HG03439 (cell line): Measurements from ENCODE around the gene HDGFL1.

ENCODE experiments used
- ATAC-seq: cut with Tn5 transposase; IDR thresholded peaks from one replicate; pipeline ENCODE4 v1.9.1; 2021; ENCODE audit warnings: mild to moderate bottlenecking, moderate library complexity; ENCODE audit not compliant: unreplicated experiment

HDGFL1 gene

GRCh38 chr6:22569281-22570184 lies at the start of gene HDGFL1:
Gene HDGFL1, plus strand, starts transcription at chr6:22569566. Its CDS starts 10 bp downstream, at chr6:22569576.
- ATAC-seq: no peak

- no peak for ATAC-seq
These were observed 48.3 kb upstream of the HDGFL1 start for GRCh38 chr6:22521035-22521434.

DNA sequence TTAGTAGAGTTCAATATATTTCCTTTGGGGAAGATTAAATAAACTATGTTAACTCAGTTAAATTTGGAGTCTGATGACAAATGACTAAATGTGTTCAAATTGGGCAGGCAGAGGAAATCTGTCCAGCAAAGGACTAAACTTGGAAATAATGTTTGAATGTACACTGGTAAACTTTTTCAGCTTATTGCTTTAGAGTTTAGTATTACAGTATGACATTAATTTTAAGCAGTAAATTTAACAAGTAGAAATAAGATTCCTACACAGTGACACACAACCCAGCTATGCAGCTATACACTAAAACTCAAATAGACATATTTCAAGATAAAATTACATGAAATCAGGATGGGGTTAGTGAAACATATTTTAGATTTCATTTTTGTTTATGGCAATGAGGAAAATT lies 42.6 kb upstream of the HDGFL1 start:
- no peak for ATAC-seq

DNA sequence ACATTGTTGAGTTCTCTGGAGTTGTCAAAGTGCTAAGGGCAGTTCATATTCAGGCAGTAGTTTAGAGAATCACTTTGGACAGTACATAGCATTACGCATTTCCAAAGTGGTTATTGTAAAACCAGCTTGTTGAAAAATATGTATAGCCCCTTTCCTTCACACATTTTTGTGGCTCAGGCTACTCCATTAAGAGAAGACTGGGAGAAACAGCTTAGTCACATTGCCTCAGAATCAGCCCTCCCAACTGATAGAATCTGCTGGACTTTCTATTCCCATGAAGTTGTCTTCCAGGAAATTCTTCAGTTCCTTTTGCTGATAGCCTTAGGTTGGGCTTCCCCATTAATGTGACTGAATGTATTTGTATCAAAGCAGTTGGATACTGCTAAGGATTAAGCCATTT lies 39.5 kb upstream of the HDGFL1 start:
- ATAC-seq: no peak

DNA sequence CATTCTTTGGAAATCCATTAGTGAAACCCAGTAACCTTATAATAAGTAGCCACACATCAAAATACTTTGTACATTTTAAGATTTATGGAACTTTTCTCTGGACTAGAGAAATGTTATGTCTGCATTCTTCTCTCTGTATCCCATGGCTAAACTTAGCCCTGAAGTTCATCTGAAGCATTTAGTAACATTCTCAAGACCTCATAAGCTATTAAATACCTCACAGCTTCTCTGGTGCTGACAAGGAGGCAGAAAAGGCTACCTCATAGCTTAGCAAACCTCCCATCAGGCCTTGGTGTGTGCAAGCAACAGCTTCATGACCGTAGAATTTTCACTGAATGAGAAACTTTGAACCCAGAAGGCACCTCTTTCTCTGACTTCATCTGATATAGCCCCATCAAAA lies 38.9 kb upstream of the HDGFL1 start:
- ATAC-seq: no peak

- ATAC-seq: no peak
These were observed 33.2 kb upstream of the HDGFL1 start for GRCh38 chr6:22536122-22536521.

GRCh38 chr6:22544476-22544875 lies 24.9 kb upstream of the HDGFL1 start:
- no peak for ATAC-seq

DNA sequence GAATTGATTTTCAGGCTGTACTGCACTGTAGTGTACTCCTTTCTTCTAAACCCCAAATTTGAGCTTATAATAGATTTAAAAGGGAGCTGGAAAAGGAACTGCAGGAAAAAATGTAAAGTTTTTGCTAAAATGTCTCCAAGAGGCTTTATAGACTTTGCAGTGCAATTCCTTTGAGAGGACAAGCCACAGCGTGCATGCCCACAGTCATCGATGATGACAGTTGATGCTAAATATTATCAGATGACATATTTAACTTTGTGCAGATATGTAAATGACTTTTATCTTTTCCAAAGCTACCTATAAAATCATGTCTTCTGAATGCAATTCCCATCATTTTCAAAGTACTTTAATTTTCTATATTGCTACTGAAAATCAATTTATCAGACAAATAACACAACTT lies 24.3 kb upstream of the HDGFL1 start:
- no peak for ATAC-seq

DNA sequence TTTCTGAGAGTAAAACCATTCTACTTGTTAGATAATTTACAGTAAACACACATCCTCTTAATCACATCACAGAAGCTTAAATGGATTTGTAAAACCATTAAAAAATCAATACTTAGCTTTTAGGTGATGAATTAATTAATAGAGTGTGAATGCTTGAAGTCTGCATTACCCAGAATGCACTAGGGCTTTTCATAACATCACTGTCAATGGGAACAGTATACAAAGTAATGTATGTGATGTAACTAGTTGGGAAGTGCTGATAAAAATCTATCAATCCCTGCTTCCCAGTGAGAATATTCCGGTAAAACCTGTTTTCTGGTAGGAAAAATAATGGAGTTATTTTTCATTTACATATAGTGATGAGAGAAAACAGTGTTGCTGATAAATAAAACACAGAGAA lies 23.1 kb upstream of the HDGFL1 start:
- no peak for ATAC-seq

GRCh38 chr6:22550971-22551670 lies 18.2 kb upstream of the HDGFL1 start:
- no peak for ATAC-seq

GRCh38 chr6:22556266-22556665 lies 13.1 kb upstream of the HDGFL1 start:
- ATAC-seq: no peak

GRCh38 chr6:22557007-22557406 lies 12.4 kb upstream of the HDGFL1 start:
- ATAC-seq: no peak

GRCh38 chr6:22558288-22558882 lies 11.0 kb upstream of the HDGFL1 start:
- ATAC-seq: no peak

- no peak for ATAC-seq
These were observed 512 bp upstream of the HDGFL1 start for GRCh38 chr6:22568854-22569253.

DNA sequence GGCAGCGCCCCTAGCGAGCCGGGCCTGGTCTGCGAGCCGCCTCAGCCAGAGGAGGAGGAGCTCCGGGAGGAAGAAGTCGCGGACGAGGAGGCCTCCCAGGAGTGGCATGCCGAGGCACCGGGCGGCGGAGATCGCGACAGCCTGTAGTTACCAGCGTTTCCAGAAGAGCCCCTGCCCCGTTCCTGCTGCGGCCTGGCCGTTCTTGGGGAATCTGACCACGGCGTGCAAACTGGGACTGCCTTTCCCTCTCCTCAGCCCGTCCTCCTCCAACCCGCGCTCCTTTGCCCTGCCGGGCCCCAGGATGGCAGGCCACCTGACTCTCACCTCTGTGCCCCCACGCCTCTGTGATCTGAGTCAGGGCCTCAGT lies 802 bp downstream of the HDGFL1 start:
- no peak for ATAC-seq

GRCh38 chr6:22575190-22575589 lies 5.8 kb downstream of the HDGFL1 start:
- no peak for ATAC-seq

DNA sequence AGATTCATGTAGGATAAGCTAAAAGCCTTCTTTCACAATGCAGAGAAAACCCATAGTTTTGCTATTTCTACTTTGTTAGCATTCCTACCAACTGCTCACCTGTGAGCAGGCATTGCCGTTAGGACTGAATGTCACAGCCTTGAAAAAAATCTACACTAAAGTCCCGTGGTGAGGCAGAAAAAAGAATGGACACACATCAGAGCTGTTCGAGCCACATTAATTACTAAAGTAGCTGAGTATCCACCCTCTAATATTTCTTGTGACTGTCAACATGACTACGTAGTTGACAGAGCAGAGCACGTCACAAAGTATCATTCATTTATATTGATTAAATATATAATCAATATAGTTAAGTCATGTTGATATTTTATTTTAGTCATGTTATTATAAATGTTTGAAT lies 10.1 kb downstream of the HDGFL1 start:
- no peak for ATAC-seq

DNA sequence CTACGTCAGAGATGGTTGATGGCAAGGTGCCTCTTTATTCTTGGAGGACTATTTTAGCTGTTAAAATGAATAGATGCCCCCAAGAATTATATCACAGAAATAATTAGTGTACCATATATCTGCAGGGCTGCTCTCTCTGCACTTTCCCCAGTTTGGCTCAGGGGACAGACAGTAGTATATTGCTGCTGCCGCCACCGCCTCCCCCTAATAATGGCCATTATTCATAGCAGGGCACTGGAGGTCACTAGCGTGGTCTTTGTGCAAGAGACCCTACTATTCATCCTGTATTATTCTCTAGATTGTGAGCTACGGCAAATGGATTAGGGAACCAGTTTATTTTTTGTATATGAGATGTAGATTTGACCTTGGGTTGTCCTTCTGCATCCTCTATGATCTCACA lies 11.0 kb downstream of the HDGFL1 start:
- ATAC-seq: no peak

- no peak for ATAC-seq
These were observed 13.2 kb downstream of the HDGFL1 start for GRCh38 chr6:22582417-22583205.

GRCh38 chr6:22583230-22583629 lies 13.9 kb downstream of the HDGFL1 start:
- no peak for ATAC-seq

DNA sequence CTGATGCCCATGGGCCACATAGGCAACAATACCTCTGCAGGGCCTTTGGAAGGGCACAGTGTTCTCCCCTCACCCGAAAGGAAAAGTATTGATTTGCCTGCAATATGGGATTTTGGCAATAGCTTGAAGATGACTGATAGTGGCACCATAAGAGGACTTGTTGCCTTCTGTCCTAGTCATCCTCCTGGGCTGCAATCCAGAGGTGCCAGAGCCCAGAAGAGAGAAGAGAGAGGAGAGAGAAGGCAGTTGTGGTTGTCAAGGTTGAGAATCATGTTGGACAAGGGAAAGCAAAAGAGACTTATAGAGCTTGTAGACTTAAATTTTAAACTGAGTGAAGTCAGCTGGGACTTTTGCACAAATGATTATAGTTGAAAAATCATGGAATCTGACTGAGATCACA lies 14.6 kb downstream of the HDGFL1 start:
- ATAC-seq: no peak
